OCI-LY3 (cell line): ENCODE data around the gene RNASET2.

Experiments used
- EZH2phosphoT487 ChIP-seq: fragments of 200-600 bp; shearing (Covaris generic); IDR thresholded peaks from 2 replicates; pipeline ENCODE4 v1.6.1; 2018; ENCODE audit warnings: antibody characterized with exemption, mixed run types, low read depth
- TF ChIP-seq, protein P1 (sequence below): fragments of 200-600, 300-600 bp; sonication (generic); IDR thresholded peaks from 2 replicates; pipeline ENCODE4 v1.5.1; 2014; ENCODE audit warnings: antibody characterized with exemption, low read length, low read depth

- TF ChIP-seq, protein P1, sequence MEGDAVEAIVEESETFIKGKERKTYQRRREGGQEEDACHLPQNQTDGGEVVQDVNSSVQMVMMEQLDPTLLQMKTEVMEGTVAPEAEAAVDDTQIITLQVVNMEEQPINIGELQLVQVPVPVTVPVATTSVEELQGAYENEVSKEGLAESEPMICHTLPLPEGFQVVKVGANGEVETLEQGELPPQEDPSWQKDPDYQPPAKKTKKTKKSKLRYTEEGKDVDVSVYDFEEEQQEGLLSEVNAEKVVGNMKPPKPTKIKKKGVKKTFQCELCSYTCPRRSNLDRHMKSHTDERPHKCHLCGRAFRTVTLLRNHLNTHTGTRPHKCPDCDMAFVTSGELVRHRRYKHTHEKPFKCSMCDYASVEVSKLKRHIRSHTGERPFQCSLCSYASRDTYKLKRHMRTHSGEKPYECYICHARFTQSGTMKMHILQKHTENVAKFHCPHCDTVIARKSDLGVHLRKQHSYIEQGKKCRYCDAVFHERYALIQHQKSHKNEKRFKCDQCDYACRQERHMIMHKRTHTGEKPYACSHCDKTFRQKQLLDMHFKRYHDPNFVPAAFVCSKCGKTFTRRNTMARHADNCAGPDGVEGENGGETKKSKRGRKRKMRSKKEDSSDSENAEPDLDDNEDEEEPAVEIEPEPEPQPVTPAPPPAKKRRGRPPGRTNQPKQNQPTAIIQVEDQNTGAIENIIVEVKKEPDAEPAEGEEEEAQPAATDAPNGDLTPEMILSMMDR: no peak
- no peak for TF ChIP-seq EZH2phosphoT487
Measured at GRCh38 chr6:167000759-167001158, 44.4 kb upstream of the RNASET2 start.
